ENCODE data around the gene GAB2. TPM values are rescaled to one million over a fixed set of nuclear protein-coding genes. Genes with fewer than 3 reads are reported as not detected.

The GAB2 gene
- total and polyA plus RNA-seq, 2 experiments from 2014 or later, result 4.9 to 10.2 TPM

DNA sequence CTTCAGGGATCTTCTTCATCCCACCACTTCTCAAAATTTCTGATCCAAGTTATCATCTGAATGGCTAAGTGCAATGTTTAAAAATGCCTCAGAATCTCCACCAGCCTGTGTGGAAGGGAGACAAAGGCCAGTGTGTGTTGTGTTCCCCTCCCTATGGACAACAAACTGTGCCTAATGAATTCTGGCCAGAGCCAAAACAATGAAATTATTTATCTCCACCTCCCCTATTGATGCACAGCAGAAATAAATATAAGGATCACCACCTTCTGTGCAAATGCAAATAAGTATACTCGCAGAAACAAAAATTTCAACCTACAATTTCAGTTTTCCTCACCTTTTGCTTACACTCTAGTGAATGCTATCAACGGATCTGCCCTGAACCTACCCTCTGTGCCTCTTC is 75.8 kb downstream of the GAB2 start:
- Histone ChIP-seq H3K27ac (no peak overlapping the region), H3K9me3 (ENCODE audit: low read depth) (no peaks in the 10 kb centered on the region), H3K4me3 (no peak overlapping the region), H3K9me2 (replicated peaks; ENCODE audit: insufficient read depth) (no peaks in the 10 kb centered on the region), H3K36me3 (replicated peaks; ENCODE audit: insufficient read depth, low read depth) (no peaks in the 10 kb centered on the region), H4K20me1 (ENCODE audit: insufficient read depth, poor library complexity, severe bottlenecking) (peaks cover 4% of the 10 kb centered on the region), H3K79me2 (peaks cover 66% of the 10 kb centered on the region), H3K4me1 (ENCODE audit: insufficient read depth) (no peaks in the 10 kb centered on the region), H3K27me3 (no peaks in the 10 kb centered on the region), H3K4me2 (no peak overlapping the region), H2AFZ (no peak overlapping the region)
- 94% methylated on average over 2 of the region's 2 CpGs for WGBS (ENCODE audit: low lambda C conversion rate, missing lambda C conversion rate)
- DNase-seq (ENCODE audit: low spot score), result no peak
- TF ChIP-seq EZH2phosphoT487 (IDR thresholded peaks at IDR 0.05; ENCODE audit: low read depth, severe bottlenecking, unreplicated experiment), result no peak
- TF ChIP-seq, protein P1, sequence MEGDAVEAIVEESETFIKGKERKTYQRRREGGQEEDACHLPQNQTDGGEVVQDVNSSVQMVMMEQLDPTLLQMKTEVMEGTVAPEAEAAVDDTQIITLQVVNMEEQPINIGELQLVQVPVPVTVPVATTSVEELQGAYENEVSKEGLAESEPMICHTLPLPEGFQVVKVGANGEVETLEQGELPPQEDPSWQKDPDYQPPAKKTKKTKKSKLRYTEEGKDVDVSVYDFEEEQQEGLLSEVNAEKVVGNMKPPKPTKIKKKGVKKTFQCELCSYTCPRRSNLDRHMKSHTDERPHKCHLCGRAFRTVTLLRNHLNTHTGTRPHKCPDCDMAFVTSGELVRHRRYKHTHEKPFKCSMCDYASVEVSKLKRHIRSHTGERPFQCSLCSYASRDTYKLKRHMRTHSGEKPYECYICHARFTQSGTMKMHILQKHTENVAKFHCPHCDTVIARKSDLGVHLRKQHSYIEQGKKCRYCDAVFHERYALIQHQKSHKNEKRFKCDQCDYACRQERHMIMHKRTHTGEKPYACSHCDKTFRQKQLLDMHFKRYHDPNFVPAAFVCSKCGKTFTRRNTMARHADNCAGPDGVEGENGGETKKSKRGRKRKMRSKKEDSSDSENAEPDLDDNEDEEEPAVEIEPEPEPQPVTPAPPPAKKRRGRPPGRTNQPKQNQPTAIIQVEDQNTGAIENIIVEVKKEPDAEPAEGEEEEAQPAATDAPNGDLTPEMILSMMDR (IDR thresholded peaks at IDR 0.05; ENCODE audit: poor library complexity), result no peak
- no peak for TF ChIP-seq EZH2 (IDR thresholded peaks at IDR 0.05; ENCODE audit: borderline replicate concordance)

DNA sequence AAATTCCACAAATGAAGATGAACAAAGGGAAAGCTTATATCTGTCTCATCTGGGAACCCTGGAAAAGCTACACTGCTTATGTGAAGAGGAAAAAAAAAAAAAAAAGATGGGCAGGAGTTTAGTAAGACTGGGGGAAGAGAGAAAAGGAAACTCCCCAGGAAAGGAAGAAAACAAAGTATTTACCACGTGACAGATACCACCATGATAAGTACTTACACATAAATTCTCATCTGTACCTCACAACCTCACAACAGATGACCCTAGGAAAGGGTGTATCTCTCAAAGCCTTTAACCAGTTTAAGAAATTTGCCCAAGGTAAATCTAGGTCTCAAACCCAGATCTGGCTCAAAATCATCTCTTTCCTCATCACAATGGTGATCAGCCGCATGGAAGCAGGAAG is 77.1 kb downstream of the GAB2 start:
- Histone ChIP-seq H3K36me3 (replicated peaks; ENCODE audit: insufficient read depth, low read depth) (no peaks in the 10 kb centered on the region), H3K27me3 (no peaks in the 10 kb centered on the region), H4K20me1 (ENCODE audit: insufficient read depth, poor library complexity, severe bottlenecking) (peaks cover 4% of the 10 kb centered on the region), H3K27ac (no peak overlapping the region), H3K9me2 (replicated peaks; ENCODE audit: insufficient read depth) (no peaks in the 10 kb centered on the region), H3K79me2 (peaks cover 61% of the 10 kb centered on the region), H3K4me1 (ENCODE audit: insufficient read depth) (no peaks in the 10 kb centered on the region), H3K4me3 (no peak overlapping the region), H3K4me2 (no peak overlapping the region), H2AFZ (no peak overlapping the region), H3K9me3 (ENCODE audit: low read depth) (peaks cover 3% of the 10 kb centered on the region)
- 96% methylated on average over 2 of the region's 2 CpGs for WGBS (ENCODE audit: low lambda C conversion rate, missing lambda C conversion rate)
- DNase-seq (ENCODE audit: low spot score), result no peak
- TF ChIP-seq, protein P1 (IDR thresholded peaks at IDR 0.05; ENCODE audit: poor library complexity), result no peak
- TF ChIP-seq EZH2phosphoT487 (IDR thresholded peaks at IDR 0.05; ENCODE audit: low read depth, severe bottlenecking, unreplicated experiment) (no peak), EZH2 (IDR thresholded peaks at IDR 0.05; ENCODE audit: borderline replicate concordance) (no peak)

DNA sequence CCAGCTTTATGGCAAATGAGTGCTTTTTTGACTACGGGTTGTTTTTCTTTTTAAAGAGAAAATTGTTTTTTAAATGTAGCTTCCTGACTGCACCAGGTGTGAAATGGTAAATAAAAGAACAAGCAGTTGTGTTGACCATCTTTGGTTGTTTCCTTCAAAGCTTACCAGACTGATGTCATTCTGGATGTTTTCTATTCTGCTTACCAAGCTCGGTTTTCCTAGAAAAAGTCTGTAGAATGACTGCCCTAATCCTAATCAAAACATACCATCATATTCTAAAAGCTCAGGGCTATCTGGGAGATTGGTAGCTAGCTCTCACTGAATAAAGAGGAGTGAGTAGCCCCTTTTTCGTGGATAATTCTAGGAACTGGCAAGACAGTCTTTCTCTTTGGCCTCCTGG is 77.7 kb downstream of the GAB2 start:
- no peak for DNase-seq (ENCODE audit: low spot score)
- Histone ChIP-seq H3K27ac (no peak overlapping the region), H3K4me2 (no peak overlapping the region)

More for the DNA sequence above, 77.7 kb downstream of the GAB2 start:
- H2AFZ ChIP-seq, result no peak overlapping the region
- TF ChIP-seq, protein P1 (IDR thresholded peaks at IDR 0.05; ENCODE audit: poor library complexity), result no peak
- TF ChIP-seq EZH2 (IDR thresholded peaks at IDR 0.05; ENCODE audit: borderline replicate concordance) (no peak), EZH2phosphoT487 (IDR thresholded peaks at IDR 0.05; ENCODE audit: low read depth, severe bottlenecking, unreplicated experiment) (no peak)
- H3K36me3 ChIP-seq (replicated peaks; ENCODE audit: insufficient read depth, low read depth), result no peaks in the 10 kb centered on the region
- H4K20me1 ChIP-seq (ENCODE audit: insufficient read depth, poor library complexity, severe bottlenecking), result peaks cover 4% of the 10 kb centered on the region
- WGBS (ENCODE audit: low lambda C conversion rate, missing lambda C conversion rate), result 56% methylated on average over 3 of the region's 3 CpGs
- no peaks in the 10 kb centered on the region for H3K27me3 ChIP-seq
- H3K79me2 ChIP-seq, result peaks cover 62% of the 10 kb centered on the region
- no peaks in the 10 kb centered on the region for H3K4me1 ChIP-seq (ENCODE audit: insufficient read depth)
- H3K9me2 ChIP-seq (replicated peaks; ENCODE audit: insufficient read depth), result no peaks in the 10 kb centered on the region
- no peak overlapping the region for H3K4me3 ChIP-seq
- H3K9me3 ChIP-seq (ENCODE audit: low read depth), result peaks cover 7% of the 10 kb centered on the region

Measured in hepatocyte (in vitro differentiated cells).